ENCODE data around the gene TMEM233. TPM values are rescaled to one million over a fixed set of nuclear protein-coding genes. Genes with fewer than 3 reads are reported as not detected.

TMEM233 gene
- polyA plus RNA-seq, 3 donors: not detected

- no peaks in the 10 kb centered on the region for H3K27me3 ChIP-seq (ENCODE audit: control insufficient read depth in 2 of 2, insufficient read depth in 2 of 2, low read length in 2 of 2)
- no peaks in the 10 kb centered on the region for H3K79me2 ChIP-seq (ENCODE audit: insufficient read depth, low read length)
- Mint-ChIP-seq H3K9me3 (peaks cover 6 to 26% (median 14%) of the 10 kb centered on the region in 7 donors), H3K27me3 (ENCODE audit: low read depth in 3 of 3) (peaks cover 1 to 11% (median 6%) of the 10 kb centered on the region in 3 donors), H3K4me1 (no peaks in the 10 kb centered on the region), H3K36me3 (no peaks in the 10 kb centered on the region), H3K27ac (no peak overlapping the region), H3K4me3 (no peak overlapping the region)
- no peak for TF ChIP-seq CTCF (IDR thresholded peaks at IDR 0.05)
- H4K20me1 ChIP-seq (ENCODE audit: insufficient read depth, low read length): no peaks in the 10 kb centered on the region
- WGBS (ENCODE audit: insufficient coverage): 94% methylated on average over 9 of the region's 9 CpGs
- no peak overlapping the region for H3K9ac ChIP-seq (ENCODE audit: insufficient read depth, low read length, poor library complexity, severe bottlenecking)
- intact Hi-C loops (cut with micrococcal nuclease): no loop called here
- H3K36me3 ChIP-seq (replicated peaks in 1 of 2; ENCODE audit: control insufficient read depth in 1 of 2, insufficient read depth in 2 of 2, low read length in 2 of 2): no peaks in the 10 kb centered on the region
- no peaks in the 10 kb centered on the region for H3K4me1 ChIP-seq (ENCODE audit: control insufficient read depth in 1 of 2, insufficient read depth in 2 of 2, low read length in 2 of 2)
- no peak overlapping the region for H3K4me2 ChIP-seq (replicated peaks; ENCODE audit: extremely low read depth, low read length, poor library complexity, severe bottlenecking)
- DNase-seq: no peak
- no peak overlapping the region for H3K27ac ChIP-seq (ENCODE audit: low read depth in 1 of 2, low read length in 2 of 2)
- peaks cover 0 to 13% of the 10 kb centered on the region in 2 donors for H3K9me3 ChIP-seq (replicated peaks in 1 of 2; ENCODE audit: control insufficient read depth in 1 of 2, insufficient read depth in 1 of 2, low read length in 2 of 2)
- H3K4me3 ChIP-seq (replicated peaks in 1 of 3; ENCODE audit: low read depth in 2 of 3, low read length in 3 of 3): no peak overlapping the region
- no peak overlapping the region for H2AFZ ChIP-seq (ENCODE audit: insufficient read depth, low read depth, low read length, poor library complexity, severe bottlenecking)
Measured at GRCh38 chr12:119613319-119613936, 19.9 kb downstream of the TMEM233 start.

- no peaks in the 10 kb centered on the region for H3K36me3 ChIP-seq (replicated peaks in 1 of 2; ENCODE audit: control insufficient read depth in 1 of 2, insufficient read depth in 2 of 2, low read length in 2 of 2)
- Mint-ChIP-seq H3K4me1 (no peaks in the 10 kb centered on the region), H3K27ac (no peak overlapping the region), H3K4me3 (no peak overlapping the region), H3K36me3 (no peaks in the 10 kb centered on the region), H3K9me3 (peaks cover 8 to 29% (median 20%) of the 10 kb centered on the region in 7 donors), H3K27me3 (ENCODE audit: low read depth in 3 of 3) (peaks cover 1 to 11% (median 6%) of the 10 kb centered on the region in 3 donors)
- H3K4me2 ChIP-seq (replicated peaks; ENCODE audit: extremely low read depth, low read length, poor library complexity, severe bottlenecking): no peak overlapping the region
- H3K27me3 ChIP-seq (ENCODE audit: control insufficient read depth in 2 of 2, insufficient read depth in 2 of 2, low read length in 2 of 2): no peaks in the 10 kb centered on the region
- H3K79me2 ChIP-seq (ENCODE audit: insufficient read depth, low read length): no peaks in the 10 kb centered on the region
- H3K9ac ChIP-seq (ENCODE audit: insufficient read depth, low read length, poor library complexity, severe bottlenecking): no peak overlapping the region
- no peaks in the 10 kb centered on the region for H4K20me1 ChIP-seq (ENCODE audit: insufficient read depth, low read length)
- no peak for DNase-seq
- no peaks in the 10 kb centered on the region for H3K4me1 ChIP-seq (ENCODE audit: control insufficient read depth in 1 of 2, insufficient read depth in 2 of 2, low read length in 2 of 2)
- intact Hi-C loops (cut with micrococcal nuclease): no loop called here
- no peak overlapping the region for H3K4me3 ChIP-seq (replicated peaks in 1 of 3; ENCODE audit: low read depth in 2 of 3, low read length in 3 of 3)
- H3K27ac ChIP-seq (ENCODE audit: low read depth in 1 of 2, low read length in 2 of 2): no peak overlapping the region
- no peak overlapping the region for H2AFZ ChIP-seq (ENCODE audit: insufficient read depth, low read depth, low read length, poor library complexity, severe bottlenecking)
- TF ChIP-seq CTCF (IDR thresholded peaks at IDR 0.05): no peak
- H3K9me3 ChIP-seq (replicated peaks in 1 of 2; ENCODE audit: control insufficient read depth in 1 of 2, insufficient read depth in 1 of 2, low read length in 2 of 2): peaks cover 8 to 20% of the 10 kb centered on the region in 2 donors
Measured at GRCh38 chr12:119614705-119615104, 21.1 kb downstream of the TMEM233 start.
